ENCODE measurements around the gene SLC26A5. TPM values are rescaled to one million over a fixed set of nuclear protein-coding genes. Genes with fewer than 3 reads are reported as not detected.

The SLC26A5 gene
- total RNA-seq, 2 experiments from 2014 or later, result not detected

GRCh38 chr7:103398483-103399127 is 47.4 kb downstream of the SLC26A5 start:
- DNase-seq, result no peak
- no peaks in the 10 kb centered on the region for H3K36me3 Mint-ChIP-seq (ENCODE audit: low read depth)
- H3K27me3 Mint-ChIP-seq, result peaks cover 2% of the 10 kb centered on the region
- ChIA-PET CTCF (interaction anchor here (0.8 to 0.9 kb wide), 3 partner anchors 8 to 19 kb away, joined by 3 to 4 read pairs (median 3); no protein-coding TSS in a partner anchor), POLR2A (no interaction called here)
- H3K4me3 Mint-ChIP-seq, result no peak overlapping the region
- no peaks in the 10 kb centered on the region for H3K9me3 Mint-ChIP-seq
- TF ChIP-seq CTCF (IDR thresholded peaks at IDR 0.05), result no peak
- no peak overlapping the region for H3K27ac Mint-ChIP-seq
- no peaks in the 10 kb centered on the region for H3K4me1 Mint-ChIP-seq (ENCODE audit: low read depth)
- ATAC-seq, result no peak
- intact Hi-C loops (cut with micrococcal nuclease), result no loop called here

GRCh38 chr7:103396471-103396870 is 49.5 kb downstream of the SLC26A5 start:
- ChIA-PET CTCF (no interaction called here), POLR2A (no interaction called here)
- Mint-ChIP-seq H3K4me1 (ENCODE audit: low read depth) (no peaks in the 10 kb centered on the region), H3K4me3 (no peak overlapping the region), H3K27me3 (no peaks in the 10 kb centered on the region), H3K9me3 (no peaks in the 10 kb centered on the region), H3K27ac (no peak overlapping the region), H3K36me3 (ENCODE audit: low read depth) (no peaks in the 10 kb centered on the region)
- ATAC-seq (no peak), DNase-seq (no peak)
- intact Hi-C loops (cut with micrococcal nuclease), result no loop called here
- TF ChIP-seq CTCF (IDR thresholded peaks at IDR 0.05), result no peak

- ATAC-seq, result no peak
- no peak for TF ChIP-seq CTCF (IDR thresholded peaks at IDR 0.05)
- intact Hi-C loops (cut with micrococcal nuclease), result no loop called here
- H3K4me1 Mint-ChIP-seq (ENCODE audit: low read depth), result no peaks in the 10 kb centered on the region
- DNase-seq, result no peak
- H3K9me3 Mint-ChIP-seq, result no peaks in the 10 kb centered on the region
- POLR2A ChIA-PET, result no interaction called here
- H3K4me3 Mint-ChIP-seq, result no peak overlapping the region
- H3K27me3 Mint-ChIP-seq, result peaks cover 3% of the 10 kb centered on the region
- CTCF ChIA-PET, result no interaction called here
- no peak overlapping the region for H3K27ac Mint-ChIP-seq
- no peaks in the 10 kb centered on the region for H3K36me3 Mint-ChIP-seq (ENCODE audit: low read depth)
Observed at GRCh38 chr7:103395071-103395470, 50.9 kb downstream of the SLC26A5 start.

GRCh38 chr7:103394566-103394965 is 51.4 kb downstream of the SLC26A5 start:
- no peak for TF ChIP-seq CTCF (IDR thresholded peaks at IDR 0.05)
- H3K4me1 Mint-ChIP-seq (ENCODE audit: low read depth), result no peaks in the 10 kb centered on the region
- H3K9me3 Mint-ChIP-seq, result no peaks in the 10 kb centered on the region
- intact Hi-C loops (cut with micrococcal nuclease), result no loop called here
- H3K4me3 Mint-ChIP-seq, result no peak overlapping the region
- H3K27me3 Mint-ChIP-seq, result peaks cover 3% of the 10 kb centered on the region
- H3K27ac Mint-ChIP-seq, result no peak overlapping the region
- no peak for ATAC-seq
- DNase-seq, result no peak
- H3K36me3 Mint-ChIP-seq (ENCODE audit: low read depth), result no peaks in the 10 kb centered on the region
- ChIA-PET POLR2A (no interaction called here), CTCF (no interaction called here)

- H3K4me1 Mint-ChIP-seq (ENCODE audit: low read depth), result no peaks in the 10 kb centered on the region
- CTCF ChIA-PET, result no interaction called here
Observed at GRCh38 chr7:103391976-103392375, 54.0 kb downstream of the SLC26A5 start.

More at GRCh38 chr7:103391976-103392375, 54.0 kb downstream of the SLC26A5 start:
- H3K9me3 Mint-ChIP-seq, result no peaks in the 10 kb centered on the region
- intact Hi-C loops (cut with micrococcal nuclease), result no loop called here
- no peak overlapping the region for H3K4me3 Mint-ChIP-seq
- no peak overlapping the region for H3K27ac Mint-ChIP-seq
- DNase-seq, result no peak
- no peak for ATAC-seq
- peaks cover 8% of the 10 kb centered on the region for H3K27me3 Mint-ChIP-seq
- POLR2A ChIA-PET, result no interaction called here
- TF ChIP-seq CTCF (IDR thresholded peaks at IDR 0.05), result no peak
- H3K36me3 Mint-ChIP-seq (ENCODE audit: low read depth), result no peaks in the 10 kb centered on the region

All from activated CD8-positive, alpha-beta T cell treated with anti-CD3 and anti-CD28 coated beads for 36 hours (primary cell).